Naive B cell (primary cell): ENCODE results near the gene L3MBTL4. TPM values are rescaled to one million over a fixed set of nuclear protein-coding genes. Genes with fewer than 3 reads are reported as not detected.
"Not testable (repeated sequence)": the region's sequence is repeated elsewhere in the genome, so short reads cannot be mapped to it uniquely, and the experiment has no call there.

ENCODE experiments used
- ATAC-seq, 2 donors: fragments of 150-1000 bp; cut with Tn5 transposase; 2 replicates each; pipeline ENCODE4 v1.10.0; 2021; ENCODE audit warnings: low read depth in 2 of 2, mild to moderate bottlenecking in 2 of 2, moderate library complexity in 2 of 2
- DNase-seq: peaks from one replicate; pipeline ENCODE4 v3.0.0; 2022
- H3K27ac Mint-ChIP-seq, 6 donors: one replicate each; pipeline ENCODE4 v1.8.0; 2020 to 2022; ENCODE audit warnings: mild to moderate bottlenecking in 6 of 6, mixed read lengths in 6 of 6, moderate library complexity in 5 of 6, inconsistent platforms in 2 of 6
- H3K27me3 Mint-ChIP-seq, 3 donors: one replicate each; pipeline ENCODE4 v1.8.0; 2021 to 2022; ENCODE audit warnings: mixed read lengths in 3 of 3, mild to moderate bottlenecking in 1 of 3
- H3K36me3 Mint-ChIP-seq, 2 donors: one replicate each; pipeline ENCODE4 v1.8.0; 2020 to 2022; ENCODE audit warnings: mixed read lengths in 2 of 2, inconsistent platforms in 1 of 2, mild to moderate bottlenecking in 1 of 2
- H3K4me1 Mint-ChIP-seq, 3 donors: one replicate each; pipeline ENCODE4 v1.8.0; 2020 to 2022; ENCODE audit warnings: mixed read lengths in 3 of 3, inconsistent platforms in 1 of 3, mild to moderate bottlenecking in 1 of 3, moderate library complexity in 1 of 3
- H3K4me3 Mint-ChIP-seq, 8 donors: one replicate each; pipeline ENCODE4 v1.8.0; 2020 to 2022; ENCODE audit warnings: mild to moderate bottlenecking in 8 of 8, mixed read lengths in 8 of 8, moderate library complexity in 8 of 8, inconsistent platforms in 2 of 8
- H3K9me3 Mint-ChIP-seq, 7 donors: one replicate each; pipeline ENCODE4 v1.8.0; 2020 to 2022; ENCODE audit warnings: mixed read lengths in 7 of 7, mild to moderate bottlenecking in 5 of 7, inconsistent platforms in 2 of 7, moderate library complexity in 1 of 7
- polyA plus RNA-seq, 6 donors: library from polyadenylated mRNA; unstranded; fragments of 300-500 nt; fragmentation: Illumina TruSeq; gene quantifications; one replicate each; pipeline ENCODE4 v1.2.3, GENCODE V29; 2021; ENCODE audit warnings: low read depth in 6 of 6

L3MBTL4 gene
- polyA plus RNA-seq, 6 donors from 2014 or later = 2.7 to 12.5 (median 6.2) TPM

DNA sequence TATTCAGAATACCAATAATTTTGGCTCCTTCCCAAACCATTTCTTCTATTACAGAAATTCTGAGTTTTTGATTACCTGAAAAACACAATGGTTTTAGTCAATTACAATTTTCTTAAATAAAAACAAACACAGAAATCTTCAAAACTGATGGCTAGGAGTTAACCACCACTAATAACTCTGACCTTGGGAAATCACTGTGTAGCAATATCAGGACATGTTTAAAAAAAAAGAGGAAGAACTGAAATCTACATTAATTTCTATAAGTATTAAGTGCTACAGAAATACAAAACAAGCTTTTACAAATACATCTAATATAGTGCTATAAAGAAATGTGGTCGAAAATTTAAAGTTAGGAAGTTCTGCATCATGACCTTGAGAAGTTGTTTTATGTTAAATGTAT is 14.9 kb downstream of the L3MBTL4 start:
- DNase-seq (no peak), ATAC-seq (no peak)
- Mint-ChIP-seq H3K9me3 (peaks cover 0 to under 1% (median 0%) of the 10 kb centered on the region in 7 donors), H3K36me3 (no peaks in the 10 kb centered on the region), H3K4me3 (no peak overlapping the region), H3K27ac (no peak overlapping the region), H3K27me3 (no peaks in the 10 kb centered on the region), H3K4me1 (peaks cover 14 to 45% (median 28%) of the 10 kb centered on the region in 3 donors)

DNA sequence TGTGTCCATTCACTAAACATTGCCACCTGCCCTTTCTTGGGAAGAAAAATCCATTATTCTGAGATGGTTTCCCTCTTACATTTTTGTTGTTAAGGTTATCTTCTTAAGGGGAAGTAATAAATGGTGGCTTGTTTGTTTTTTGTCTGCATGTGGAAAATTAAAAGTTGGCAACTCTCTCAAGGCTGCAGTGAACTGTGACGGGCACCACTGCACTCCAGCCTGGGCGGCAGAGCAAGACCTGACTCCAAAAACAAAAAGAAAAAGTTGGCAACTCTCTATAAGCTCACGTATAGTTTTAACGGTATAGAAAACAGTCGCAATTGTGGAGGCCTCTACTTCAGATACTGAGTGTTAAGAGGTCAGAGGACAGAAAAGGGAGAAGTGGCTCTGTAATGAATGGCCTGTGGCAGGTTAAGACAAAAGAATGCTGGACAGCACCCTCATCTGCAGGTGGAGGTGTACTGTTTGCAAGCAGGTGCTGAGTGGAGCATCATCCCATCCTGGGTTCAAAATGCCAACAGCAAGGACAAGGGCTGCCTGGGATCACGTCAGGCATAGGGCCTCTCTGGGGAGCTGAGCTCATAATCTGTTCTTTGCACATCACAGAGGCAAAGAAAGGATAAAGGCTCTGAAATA is 16.7 kb downstream of the L3MBTL4 start:
- H3K27ac Mint-ChIP-seq = peak overlapping the region in 3 of 6 donors; percentile 48 to 87 (median 66)
- peaks cover 10 to 11% of the 10 kb centered on the region in 2 donors for H3K36me3 Mint-ChIP-seq
- peaks cover 0 to 8% (median 5%) of the 10 kb centered on the region in 7 donors for H3K9me3 Mint-ChIP-seq
- ATAC-seq (no peak), DNase-seq (no peak)
- H3K4me1 Mint-ChIP-seq = peaks cover 20 to 43% (median 26%) of the 10 kb centered on the region in 3 donors
- peak overlapping the region in 4 of 8 donors; percentile 1 to 45 (median 22) for H3K4me3 Mint-ChIP-seq
- no peaks in the 10 kb centered on the region for H3K27me3 Mint-ChIP-seq

DNA sequence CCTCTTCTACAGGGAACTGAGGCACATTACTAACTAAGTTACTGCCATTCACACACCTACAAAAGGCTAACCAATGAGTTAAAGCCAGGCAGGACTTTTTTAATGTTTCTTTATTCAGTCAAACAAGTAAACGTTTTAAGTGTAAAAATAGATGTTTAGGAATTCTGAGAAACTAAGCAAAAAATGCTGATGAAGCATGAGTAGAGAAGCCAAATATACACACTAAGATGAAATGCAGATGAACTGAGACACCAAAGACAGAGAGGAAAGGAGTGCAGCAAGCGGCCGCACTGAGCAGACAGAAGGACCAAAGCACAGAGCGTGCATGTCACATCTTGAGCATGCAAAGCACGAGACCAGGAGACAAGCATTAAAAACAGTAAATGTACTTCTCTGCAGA is 17.9 kb downstream of the L3MBTL4 start:
- Mint-ChIP-seq H3K4me1 (peaks cover 20 to 38% (median 26%) of the 10 kb centered on the region in 3 donors), H3K36me3 (peaks cover 17% of the 10 kb centered on the region in 2 donors), H3K4me3 (peak overlapping the region in 2 of 8 donors; percentile 16 to 54), H3K27me3 (no peaks in the 10 kb centered on the region), H3K27ac (peak overlapping the region in 2 of 6 donors; percentile 41 to 71), H3K9me3 (peaks cover 5 to 14% (median 8%) of the 10 kb centered on the region in 7 donors)
- ATAC-seq (no peak), DNase-seq (no peak)

DNA sequence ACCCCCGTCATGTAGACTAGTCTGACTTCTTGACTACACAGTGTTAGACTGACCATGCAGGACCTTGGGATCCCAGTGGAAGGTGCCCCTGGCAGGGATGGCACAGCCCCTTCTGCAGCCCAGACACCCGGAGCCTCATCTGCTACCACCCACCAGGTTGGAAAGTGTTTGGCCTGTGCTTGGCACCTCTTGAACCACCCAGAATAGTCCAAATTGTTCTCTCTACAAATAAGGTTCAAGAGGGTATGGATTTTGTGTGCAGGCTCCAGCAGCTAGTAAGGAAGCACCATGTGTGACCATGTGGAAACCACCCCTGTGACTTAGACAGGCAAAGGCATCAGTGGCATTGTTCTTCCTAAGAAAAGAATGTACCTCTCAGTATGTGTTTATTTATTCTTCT is 18.4 kb downstream of the L3MBTL4 start:
- DNase-seq (no peak), ATAC-seq (no peak)
- H3K4me1 Mint-ChIP-seq = peaks cover 20 to 38% (median 26%) of the 10 kb centered on the region in 3 donors
- peaks cover 20 to 23% of the 10 kb centered on the region in 2 donors for H3K36me3 Mint-ChIP-seq
- no peak overlapping the region for H3K4me3 Mint-ChIP-seq
- H3K27me3 Mint-ChIP-seq = no peaks in the 10 kb centered on the region
- peaks cover 5 to 20% (median 13%) of the 10 kb centered on the region in 7 donors for H3K9me3 Mint-ChIP-seq
- no peak overlapping the region for H3K27ac Mint-ChIP-seq

DNA sequence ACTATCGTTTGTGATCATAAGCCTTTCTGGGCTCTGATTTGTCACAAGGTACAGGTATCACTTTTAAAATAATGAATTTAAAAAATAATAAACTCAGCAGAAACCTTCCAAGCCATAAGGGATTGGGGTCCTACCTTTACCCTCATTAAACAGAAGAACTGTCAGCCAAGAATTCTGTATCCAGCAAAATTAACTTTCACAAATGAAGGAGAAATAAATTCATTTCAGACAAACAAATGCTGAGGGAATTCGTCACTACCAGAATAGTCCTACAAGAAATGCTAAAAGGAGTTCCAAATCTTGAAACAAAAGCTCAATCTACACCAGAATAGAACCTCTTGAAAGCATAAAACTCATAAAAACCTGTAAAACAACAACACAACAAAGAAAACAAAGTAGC is 25.7 kb downstream of the L3MBTL4 start:
- no peaks in the 10 kb centered on the region for H3K27me3 Mint-ChIP-seq
- H3K9me3 Mint-ChIP-seq = peaks cover 10 to 30% (median 22%) of the 10 kb centered on the region in 7 donors
- H3K4me3 Mint-ChIP-seq = no peak overlapping the region
- H3K27ac Mint-ChIP-seq = no peak overlapping the region
- DNase-seq = no peak
- H3K4me1 Mint-ChIP-seq = peaks cover 4 to 12% (median 6%) of the 10 kb centered on the region in 3 donors
- no peak for ATAC-seq
- peaks cover 38 to 40% of the 10 kb centered on the region in 2 donors for H3K36me3 Mint-ChIP-seq

DNA sequence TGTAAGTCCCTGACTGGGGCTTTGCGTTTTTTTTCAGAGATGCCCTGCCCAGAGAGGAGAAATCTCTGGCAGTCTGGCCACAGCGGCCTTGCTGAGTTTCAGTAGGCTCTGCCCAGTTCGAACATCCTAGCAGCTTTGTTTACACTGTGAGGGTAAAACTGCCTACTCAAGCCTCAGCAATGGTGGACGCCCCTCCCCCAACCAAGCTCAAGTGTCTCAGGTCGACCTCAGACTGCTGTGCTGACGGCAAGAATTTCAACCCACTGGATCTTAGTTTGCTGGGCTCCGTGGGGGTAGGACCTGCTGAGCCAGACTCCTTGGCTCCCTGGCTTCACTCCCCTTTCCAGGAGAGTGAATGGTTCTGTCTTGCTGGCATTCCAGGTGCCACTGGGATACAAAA is 31.7 kb downstream of the L3MBTL4 start:
- H3K4me3 Mint-ChIP-seq = no peak overlapping the region
- H3K4me1 Mint-ChIP-seq = peaks cover 0 to 5% (median 4%) of the 10 kb centered on the region in 3 donors
- H3K36me3 Mint-ChIP-seq = peaks cover 15 to 29% of the 10 kb centered on the region in 2 donors
- H3K27me3 Mint-ChIP-seq = no peaks in the 10 kb centered on the region
- no peak for ATAC-seq
- no peak overlapping the region for H3K27ac Mint-ChIP-seq
- peaks cover 14 to 40% (median 25%) of the 10 kb centered on the region in 7 donors for H3K9me3 Mint-ChIP-seq
- DNase-seq = no peak

DNA sequence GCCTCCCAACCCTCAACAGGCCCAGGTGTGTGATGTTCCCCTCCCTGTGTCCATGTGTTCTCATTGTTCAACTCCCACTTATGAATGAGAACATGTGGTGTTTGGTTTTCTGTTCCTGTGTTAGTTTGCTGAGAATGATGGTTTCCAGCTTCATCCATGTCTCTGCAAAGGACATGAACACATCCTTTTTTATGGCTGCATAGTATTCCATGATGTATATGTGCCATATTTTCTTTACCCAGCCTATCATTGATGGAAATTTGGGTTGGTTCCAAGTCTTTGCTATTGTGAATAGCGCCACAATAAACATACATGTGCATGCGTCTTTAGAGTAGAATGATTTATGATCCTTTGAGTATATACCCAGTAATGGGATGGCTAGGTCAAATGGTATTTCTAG is 37.2 kb downstream of the L3MBTL4 start:
- peak overlapping the region in 1 of 6 donors; percentile 36 for H3K27ac Mint-ChIP-seq
- peaks cover 14 to 46% (median 25%) of the 10 kb centered on the region in 7 donors for H3K9me3 Mint-ChIP-seq
- peaks cover 6 to 17% (median 9%) of the 10 kb centered on the region in 3 donors for H3K4me1 Mint-ChIP-seq
- ATAC-seq, DNase-seq, H3K4me3 Mint-ChIP-seq, H3K27me3 Mint-ChIP-seq: not testable (repeated sequence)
- H3K36me3 Mint-ChIP-seq = peaks cover 6 to 33% of the 10 kb centered on the region in 2 donors

DNA sequence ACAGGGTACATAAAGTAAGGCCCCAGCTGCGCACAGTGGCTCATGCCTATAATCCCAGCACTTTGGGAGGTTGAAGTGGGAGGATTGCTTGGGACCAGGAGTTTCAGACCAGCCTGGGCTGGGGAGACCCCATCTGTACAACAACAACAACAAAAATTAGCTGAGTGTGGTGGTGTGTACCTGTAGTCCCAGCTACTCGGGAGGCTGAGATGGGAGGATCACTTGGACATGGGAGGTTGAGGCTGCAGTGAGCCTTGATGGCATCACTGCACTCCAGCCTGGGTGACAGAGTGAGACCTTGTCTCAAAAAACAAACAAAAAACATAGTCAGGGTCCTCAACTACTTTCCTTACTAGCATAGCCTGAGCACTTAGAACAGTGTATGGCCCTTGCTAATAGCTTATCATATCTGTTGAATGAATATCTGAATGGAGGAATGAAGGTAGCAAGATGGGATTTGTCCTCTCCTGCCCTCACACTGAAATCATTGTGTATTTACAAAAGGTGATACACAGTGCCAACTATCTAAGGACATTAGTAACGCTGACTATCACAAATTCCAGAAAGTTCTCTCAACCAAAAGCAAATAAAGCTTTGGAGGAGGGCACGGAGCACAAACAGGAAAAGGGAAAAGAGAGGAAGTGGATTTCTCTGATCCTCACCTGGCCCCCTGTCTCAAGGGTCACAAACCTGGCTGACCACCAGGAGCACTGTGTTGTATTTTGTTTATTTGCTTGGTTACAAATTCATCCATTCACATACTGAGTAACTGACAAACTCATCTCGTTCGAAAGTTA is 38.1 kb downstream of the L3MBTL4 start:
- peaks cover 6 to 33% of the 10 kb centered on the region in 2 donors for H3K36me3 Mint-ChIP-seq
- peaks cover 6 to 17% (median 9%) of the 10 kb centered on the region in 3 donors for H3K4me1 Mint-ChIP-seq
- DNase-seq (no peak), ATAC-seq (no peak)
- no peak overlapping the region for H3K27ac Mint-ChIP-seq
- peaks cover 10 to 41% (median 29%) of the 10 kb centered on the region in 7 donors for H3K9me3 Mint-ChIP-seq
- no peaks in the 10 kb centered on the region for H3K27me3 Mint-ChIP-seq
- no peak overlapping the region for H3K4me3 Mint-ChIP-seq

DNA sequence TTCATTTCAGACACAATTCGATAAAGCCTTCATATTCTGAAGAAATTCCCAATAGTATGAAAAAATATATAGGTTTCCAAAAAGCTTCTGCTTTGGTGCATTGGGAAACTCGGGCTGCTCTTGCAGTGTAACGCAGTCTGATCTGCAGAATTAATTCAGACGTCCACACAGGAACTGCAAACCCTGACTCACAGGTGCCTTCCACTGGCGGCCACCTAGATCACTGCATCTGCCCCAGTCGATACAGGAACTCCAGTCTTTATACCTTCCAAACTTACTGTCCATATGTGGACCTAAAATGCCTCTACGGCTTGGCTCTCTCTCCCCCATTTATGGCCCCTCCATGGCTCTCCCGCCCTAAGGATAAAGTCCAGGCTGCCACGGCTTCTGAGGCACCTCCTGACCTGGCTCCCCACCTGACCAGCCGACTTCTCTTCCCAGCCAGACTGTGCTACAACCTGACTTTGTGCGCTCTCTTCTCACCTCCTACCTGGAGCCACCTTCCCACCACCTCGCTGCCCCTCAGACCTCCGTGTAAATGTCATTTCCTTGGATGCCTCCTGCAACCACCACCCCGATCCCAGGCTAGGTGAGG is 39.7 kb downstream of the L3MBTL4 start:
- Mint-ChIP-seq H3K4me1 (peaks cover 9 to 17% (median 12%) of the 10 kb centered on the region in 3 donors), H3K36me3 (peaks cover 6 to 24% of the 10 kb centered on the region in 2 donors), H3K9me3 (peaks cover 10 to 32% (median 23%) of the 10 kb centered on the region in 7 donors), H3K27ac (peak overlapping the region in 2 of 6 donors; percentile 48 to 67), H3K27me3 (no peaks in the 10 kb centered on the region), H3K4me3 (no peak overlapping the region)
- DNase-seq (no peak), ATAC-seq (no peak)

DNA sequence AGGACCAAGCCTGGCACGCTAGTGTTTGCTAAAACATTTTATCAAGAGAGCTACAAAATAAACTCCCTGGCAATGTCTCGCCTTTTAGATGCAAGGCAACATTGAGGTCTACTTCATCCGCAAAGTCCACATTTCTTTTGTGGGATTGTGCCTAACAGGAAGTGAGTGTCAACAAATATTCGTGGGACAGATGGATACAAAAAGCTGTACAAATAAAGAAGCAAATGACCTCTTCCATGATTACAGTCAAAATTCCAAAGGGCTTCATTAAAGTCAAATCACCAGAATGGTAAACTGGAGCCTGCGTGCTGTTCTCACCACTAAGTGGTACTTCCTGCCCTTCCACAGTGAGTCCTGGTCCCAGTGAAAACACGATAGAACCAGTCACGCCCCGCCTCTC is 40.4 kb downstream of the L3MBTL4 start:
- Mint-ChIP-seq H3K27me3 (no peaks in the 10 kb centered on the region), H3K27ac (no peak overlapping the region), H3K4me3 (no peak overlapping the region), H3K9me3 (peaks cover 7 to 26% (median 16%) of the 10 kb centered on the region in 7 donors), H3K4me1 (peaks cover 9 to 17% (median 12%) of the 10 kb centered on the region in 3 donors), H3K36me3 (peaks cover 6 to 19% of the 10 kb centered on the region in 2 donors)
- ATAC-seq (no peak), DNase-seq (no peak)

DNA sequence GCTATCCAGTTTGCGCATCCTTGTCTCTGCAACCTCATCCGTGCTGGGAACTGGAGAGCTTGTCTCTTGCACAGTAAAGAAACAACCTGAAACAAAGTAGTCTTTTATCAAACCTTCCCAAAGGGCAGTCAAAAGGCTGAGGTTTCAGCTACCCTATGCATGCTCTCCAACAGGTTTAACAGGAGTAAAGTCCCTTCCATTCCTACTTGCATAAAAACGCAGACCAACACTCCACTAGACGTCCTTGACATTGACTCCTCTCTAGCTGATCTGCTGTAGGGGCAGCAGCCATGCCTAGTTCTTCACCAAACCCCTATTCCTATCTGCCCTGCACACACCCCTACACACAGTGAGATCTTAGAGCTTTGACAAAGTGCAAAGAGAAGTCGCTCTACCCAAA is 41.5 kb downstream of the L3MBTL4 start:
- ATAC-seq (no peak), DNase-seq (no peak)
- H3K36me3 Mint-ChIP-seq = peaks cover 6 to 13% of the 10 kb centered on the region in 2 donors
- no peak overlapping the region for H3K27ac Mint-ChIP-seq
- H3K4me3 Mint-ChIP-seq = no peak overlapping the region
- no peaks in the 10 kb centered on the region for H3K27me3 Mint-ChIP-seq
- H3K4me1 Mint-ChIP-seq = peaks cover 9 to 18% (median 12%) of the 10 kb centered on the region in 3 donors
- peaks cover 2 to 14% (median 8%) of the 10 kb centered on the region in 7 donors for H3K9me3 Mint-ChIP-seq

DNA sequence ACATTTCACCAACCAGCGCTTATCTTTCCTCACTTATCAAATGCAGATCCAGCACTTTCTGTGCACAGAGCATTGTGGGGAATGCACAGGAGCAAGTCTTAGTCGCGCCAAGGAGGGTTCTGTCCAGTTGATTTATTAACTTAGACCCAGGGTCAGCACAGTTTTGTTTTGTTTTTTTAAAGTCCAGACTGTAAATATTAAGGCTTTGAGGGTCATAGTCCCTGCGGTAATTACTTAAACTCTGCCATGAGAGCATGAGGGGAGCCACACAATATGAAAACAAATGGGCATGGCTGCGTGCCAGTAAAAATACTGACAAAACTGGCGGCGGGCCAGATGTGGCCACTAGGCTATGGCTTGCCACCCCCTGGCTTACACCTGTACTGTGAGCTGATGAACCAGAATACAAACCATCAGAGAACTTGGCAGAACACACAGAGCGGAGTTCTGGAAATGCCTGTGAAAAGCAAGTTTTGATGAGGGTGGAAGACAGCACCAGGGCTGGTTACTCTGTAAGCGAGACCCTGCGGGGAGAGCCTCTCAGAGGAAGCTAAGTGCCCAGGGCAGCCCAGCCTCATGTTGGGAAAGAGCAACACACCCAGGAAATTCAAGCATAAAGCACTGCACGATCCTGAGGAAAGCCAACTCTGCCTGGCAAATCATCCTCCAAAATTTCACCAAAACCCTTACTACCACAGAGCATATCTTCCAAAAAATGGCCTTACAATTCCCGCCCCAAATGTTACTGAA is 43.6 kb downstream of the L3MBTL4 start:
- peaks cover 12 to 31% (median 21%) of the 10 kb centered on the region in 3 donors for H3K4me1 Mint-ChIP-seq
- H3K36me3 Mint-ChIP-seq = peaks cover 6 to 13% of the 10 kb centered on the region in 2 donors
- ATAC-seq = no peak
- peak overlapping the region in 1 of 6 donors; percentile 19 for H3K27ac Mint-ChIP-seq
- H3K9me3 Mint-ChIP-seq = peaks cover 0 to 10% (median 5%) of the 10 kb centered on the region in 7 donors
- no peak for DNase-seq
- H3K4me3 Mint-ChIP-seq = no peak overlapping the region
- H3K27me3 Mint-ChIP-seq = no peaks in the 10 kb centered on the region

DNA sequence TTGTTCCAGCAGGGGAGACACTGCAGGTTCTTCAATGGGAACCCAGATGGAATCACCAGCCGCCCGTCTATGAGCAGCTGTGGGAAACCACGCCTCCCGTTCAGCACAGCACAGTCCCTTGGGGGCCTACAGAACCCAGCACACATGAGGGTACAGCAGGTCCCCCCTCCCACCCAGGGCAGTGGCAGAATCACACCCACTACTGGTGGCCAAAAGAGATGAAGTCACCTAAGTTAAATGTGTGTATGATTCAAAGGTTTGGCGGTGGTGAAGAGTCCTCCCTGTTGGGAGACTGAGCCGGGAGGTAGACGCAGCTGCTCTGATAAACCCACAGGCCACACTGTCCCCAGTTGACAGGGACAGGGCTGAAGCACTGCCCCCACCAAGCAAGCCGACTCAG is 44.3 kb downstream of the L3MBTL4 start:
- ATAC-seq (no peak), DNase-seq (no peak)
- Mint-ChIP-seq H3K27ac (peak overlapping the region in 1 of 6 donors; percentile 10), H3K36me3 (peaks cover 6 to 11% of the 10 kb centered on the region in 2 donors), H3K4me3 (no peak overlapping the region), H3K27me3 (no peaks in the 10 kb centered on the region), H3K4me1 (peaks cover 8 to 27% (median 21%) of the 10 kb centered on the region in 3 donors), H3K9me3 (peaks cover 0 to 8% (median 5%) of the 10 kb centered on the region in 7 donors)
